Lower lobe of right lung (tissue), 2 donors: ENCODE results near the gene ENOX1. TPM values are rescaled to one million over a fixed set of nuclear protein-coding genes. Genes with fewer than 3 reads are reported as not detected.

Experiments used
- ATAC-seq, 2 donors: fragments of 200-7000 bp; cut with Tn5 transposase; one replicate each; pipeline ENCODE4 v1.9.1; 2020 to 2022; ENCODE audit warnings: mild to moderate bottlenecking in 2 of 2, moderate library complexity in 2 of 2
- DNase-seq: peaks from one replicate; pipeline ENCODE4 v3.0.0-alpha.2; 2020
- H3K27ac ChIP-seq: fragments of 200-600 bp; one replicate; pipeline ENCODE4 v1.8.0; 2022
- H3K27me3 ChIP-seq: fragments of 200-600 bp; one replicate; pipeline ENCODE4 v1.8.0; 2022; ENCODE audit warnings: low read depth
- H3K36me3 ChIP-seq: fragments of 200-600 bp; one replicate; pipeline ENCODE4 v1.8.0; 2022; ENCODE audit warnings: mild to moderate bottlenecking
- H3K4me1 ChIP-seq: fragments of 200-600 bp; one replicate; pipeline ENCODE4 v1.8.0; 2022
- H3K4me3 ChIP-seq: fragments of 200-600 bp; one replicate; pipeline ENCODE4 v1.8.0; 2022; ENCODE audit warnings: mild to moderate bottlenecking
- H3K9me3 ChIP-seq: fragments of 200-600 bp; one replicate; pipeline ENCODE4 v1.8.0; 2022
- CTCF ChIP-seq: fragments of 200-600 bp; IDR thresholded peaks from one replicate; pipeline ENCODE4 v1.8.0; 2022; ENCODE audit warnings: antibody characterized with exemption, mild to moderate bottlenecking
- intact Hi-C: fragments of 100-400 bp; cut with DNase I; formaldehyde crosslinking; loops from one replicate; pipeline ENCODE4 v1.11.0; 2022
- total RNA-seq: library from RNA; stranded (reverse); fragmentation: NEBNext Ultra II Directional; extraction: Animal tissue kit (Norgen Biotek cat#: 25700); gene quantifications from one replicate; pipeline ENCODE4 v1.2.1, GENCODE V29; 2021
- donor health status: DM: no; HTN: yes; CAD: no; lungs with severe emphysema.

Gene ENOX1
- total RNA-seq, 1 donor from 2014 or later: 2.0 TPM

DNA sequence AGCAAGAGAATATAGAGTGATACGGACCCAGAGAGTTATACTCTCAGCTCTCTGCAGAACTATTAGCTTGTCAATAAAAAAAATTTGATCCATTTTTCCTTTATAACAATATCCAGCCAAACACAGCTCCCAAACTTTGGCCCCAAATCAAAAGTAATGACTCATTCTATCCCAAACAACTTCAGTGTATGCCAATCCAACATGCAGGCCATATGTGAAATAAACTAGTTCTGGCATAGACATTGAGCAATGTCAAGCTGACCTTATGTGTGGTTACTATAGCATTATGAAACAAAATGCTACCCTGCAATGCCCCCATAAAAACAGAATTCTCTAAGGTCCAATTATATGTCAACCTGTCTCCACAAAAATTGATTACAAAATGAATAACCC, 553.9 kb downstream of the ENOX1 start:
- H3K9me3 ChIP-seq: no peaks in the 10 kb centered on the region
- intact Hi-C loops: no loop called here
- H3K4me3 ChIP-seq: no peak overlapping the region
- H3K36me3 ChIP-seq: no peaks in the 10 kb centered on the region
- no peak overlapping the region for H3K27ac ChIP-seq
- no peaks in the 10 kb centered on the region for H3K27me3 ChIP-seq
- no peak for TF ChIP-seq CTCF
- ATAC-seq (no peak), DNase-seq (no peak)
- no peaks in the 10 kb centered on the region for H3K4me1 ChIP-seq

DNA sequence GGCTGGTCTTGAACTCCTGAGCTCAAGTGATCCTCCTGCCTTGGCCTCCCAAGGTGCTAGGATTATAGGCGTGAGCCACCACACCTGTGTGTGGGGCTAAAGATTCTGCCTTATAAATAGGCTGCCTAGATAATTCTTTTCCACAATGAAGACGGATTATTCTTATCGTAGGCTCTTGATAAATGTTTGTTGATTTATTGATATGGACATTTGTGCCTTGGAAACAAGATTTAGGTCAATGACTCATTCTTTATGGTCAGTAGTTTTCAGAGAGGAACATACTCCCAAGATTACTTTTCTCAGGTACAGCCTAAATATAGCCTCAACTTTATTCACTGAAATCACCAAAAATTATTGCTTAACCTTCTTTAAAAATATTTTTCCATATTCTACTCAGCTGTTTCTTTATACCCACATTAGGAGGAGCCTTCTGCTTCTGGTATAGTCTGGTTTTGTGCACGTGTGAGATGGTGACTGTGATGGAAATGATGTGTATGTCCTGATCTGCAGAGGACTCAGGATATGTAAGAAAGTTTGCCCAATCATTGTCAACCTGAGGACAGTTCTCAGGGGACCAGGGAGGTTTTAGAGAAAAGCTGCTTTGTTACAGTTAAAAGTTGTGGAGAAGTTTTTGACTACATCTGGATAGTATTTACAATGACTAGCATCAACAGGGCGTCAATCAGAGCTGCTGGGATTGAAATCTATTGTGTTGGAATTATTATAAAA, 554.5 kb downstream of the ENOX1 start:
- ATAC-seq: no peak
- intact Hi-C loops: no loop called here
- Histone ChIP-seq H3K27me3 (no peaks in the 10 kb centered on the region), H3K36me3 (no peaks in the 10 kb centered on the region), H3K4me1 (no peaks in the 10 kb centered on the region), H3K9me3 (no peaks in the 10 kb centered on the region), H3K4me3 (no peak overlapping the region), H3K27ac (no peak overlapping the region)
- no peak for TF ChIP-seq CTCF
- no peak for DNase-seq

DNA sequence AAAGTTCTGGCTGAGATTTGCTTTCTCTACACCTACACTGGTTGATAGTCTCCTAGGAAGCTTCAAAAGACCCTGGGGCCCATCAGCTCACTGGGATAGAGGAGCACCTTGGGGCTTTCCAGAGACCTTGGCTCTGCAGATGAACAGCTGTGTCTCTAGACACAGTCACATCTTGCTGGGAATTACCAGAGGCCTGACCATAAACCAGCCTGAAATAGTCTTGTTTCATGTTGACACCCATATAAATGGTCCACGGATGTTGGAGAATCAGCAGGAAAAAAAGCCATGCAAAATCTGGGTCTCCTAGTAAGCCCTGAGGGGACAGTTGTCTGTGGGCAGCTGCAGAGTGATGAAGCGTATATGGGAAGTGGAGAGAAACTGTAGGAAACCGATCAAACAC, 555.8 kb downstream of the ENOX1 start:
- Histone ChIP-seq H3K27ac (no peak overlapping the region), H3K4me1 (no peaks in the 10 kb centered on the region), H3K27me3 (no peaks in the 10 kb centered on the region), H3K9me3 (no peaks in the 10 kb centered on the region), H3K4me3 (no peak overlapping the region), H3K36me3 (no peaks in the 10 kb centered on the region)
- no peak for ATAC-seq
- DNase-seq: no peak
- intact Hi-C loops: no loop called here
- no peak for TF ChIP-seq CTCF

GRCh38 chr13:43229506-43229905, 557.3 kb downstream of the ENOX1 start:
- TF ChIP-seq CTCF: no peak
- intact Hi-C loops: no loop called here
- peak; percentile 40 to 55 for ATAC-seq

DNA sequence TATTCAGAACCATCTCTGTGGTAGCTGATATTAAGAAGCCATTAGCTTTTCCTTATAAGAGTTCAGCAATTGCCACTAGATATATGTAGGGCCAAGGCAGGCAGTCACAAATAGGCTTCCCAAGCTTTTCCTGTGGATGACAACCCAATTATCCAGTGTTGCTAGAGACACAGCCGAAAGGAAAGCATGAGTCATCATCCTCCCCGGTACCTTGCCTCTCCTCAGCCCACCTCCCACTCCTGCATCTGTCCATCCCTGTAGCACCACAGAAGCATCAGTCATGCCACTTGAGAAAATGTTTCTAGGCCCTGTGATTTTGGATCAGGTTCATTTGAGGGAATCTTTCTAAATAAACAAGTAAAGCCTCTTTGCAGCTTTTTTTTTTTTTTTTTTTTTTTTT, 559.1 kb downstream of the ENOX1 start:
- Histone ChIP-seq H3K9me3 (no peaks in the 10 kb centered on the region), H3K36me3 (no peaks in the 10 kb centered on the region), H3K4me1 (no peaks in the 10 kb centered on the region), H3K4me3 (no peak overlapping the region), H3K27me3 (no peaks in the 10 kb centered on the region), H3K27ac (no peak overlapping the region)
- no peak for DNase-seq
- no peak for ATAC-seq
- intact Hi-C loops: no loop called here
- no peak for TF ChIP-seq CTCF

More at GRCh38 chr13:43229506-43229905, 557.3 kb downstream of the ENOX1 start:
- Histone ChIP-seq H3K27me3 (no peaks in the 10 kb centered on the region), H3K36me3 (no peaks in the 10 kb centered on the region), H3K4me1 (no peaks in the 10 kb centered on the region), H3K9me3 (no peaks in the 10 kb centered on the region), H3K4me3 (no peak overlapping the region), H3K27ac (no peak overlapping the region)
- DNase-seq: no peak
